ENCODE results near the gene SIPA1L3. TPM values are rescaled to one million over a fixed set of nuclear protein-coding genes. Genes with fewer than 3 reads are reported as not detected.
A peak's percentile ranks its signal among the peaks of the same experiment; 100 is the strongest.

Gene SIPA1L3
- total RNA-seq, 1 donor from 2014 or later = 27.1 TPM

DNA sequence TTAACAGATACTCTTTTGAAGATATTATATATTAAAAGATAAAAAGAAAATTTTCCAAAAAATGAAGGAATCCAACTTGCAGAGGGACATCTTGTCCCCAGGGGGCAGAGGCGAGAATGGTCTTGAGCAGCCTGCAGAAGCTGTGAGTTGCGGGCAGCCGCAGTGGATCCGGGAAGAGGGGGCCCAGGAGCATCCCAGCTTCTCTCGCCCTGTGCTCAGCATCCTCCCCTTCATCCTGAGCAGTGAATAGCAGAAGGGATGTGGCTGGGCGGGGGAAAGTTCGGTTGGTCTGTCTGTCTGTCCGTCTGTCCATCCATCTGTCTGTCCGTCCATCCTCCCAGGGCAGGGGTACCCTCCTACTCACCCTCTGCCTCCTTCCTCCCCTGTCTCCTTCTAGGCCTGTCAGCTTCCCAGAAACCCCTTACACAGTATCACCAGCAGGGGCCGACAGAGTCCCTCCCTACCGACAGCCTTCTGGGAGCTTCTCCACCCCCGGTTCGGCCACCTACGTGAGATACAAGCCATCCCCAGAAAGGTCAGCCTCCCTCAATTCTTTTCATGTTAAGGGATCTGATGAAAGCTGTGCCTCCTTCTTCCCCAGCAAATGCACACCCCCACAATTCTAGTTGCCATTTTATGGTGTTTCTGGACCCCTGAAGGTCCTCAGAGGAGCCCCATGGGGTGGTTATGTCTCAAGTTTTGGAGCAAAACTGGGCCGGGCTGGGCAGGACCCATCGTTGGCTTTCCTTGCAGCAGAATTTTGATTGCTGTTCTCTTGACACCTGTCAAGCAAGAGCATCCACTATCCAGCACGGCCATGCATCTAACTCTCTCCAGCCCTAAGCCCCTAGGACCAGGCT lies 235.4 kb downstream of the SIPA1L3 start:
- peak in 1 of 2 donors; percentile 68 for DNase-seq (ENCODE audit: low spot score in 2 of 2)
- H3K4me1 ChIP-seq = no peaks in the 10 kb centered on the region
- TF ChIP-seq, protein P1, sequence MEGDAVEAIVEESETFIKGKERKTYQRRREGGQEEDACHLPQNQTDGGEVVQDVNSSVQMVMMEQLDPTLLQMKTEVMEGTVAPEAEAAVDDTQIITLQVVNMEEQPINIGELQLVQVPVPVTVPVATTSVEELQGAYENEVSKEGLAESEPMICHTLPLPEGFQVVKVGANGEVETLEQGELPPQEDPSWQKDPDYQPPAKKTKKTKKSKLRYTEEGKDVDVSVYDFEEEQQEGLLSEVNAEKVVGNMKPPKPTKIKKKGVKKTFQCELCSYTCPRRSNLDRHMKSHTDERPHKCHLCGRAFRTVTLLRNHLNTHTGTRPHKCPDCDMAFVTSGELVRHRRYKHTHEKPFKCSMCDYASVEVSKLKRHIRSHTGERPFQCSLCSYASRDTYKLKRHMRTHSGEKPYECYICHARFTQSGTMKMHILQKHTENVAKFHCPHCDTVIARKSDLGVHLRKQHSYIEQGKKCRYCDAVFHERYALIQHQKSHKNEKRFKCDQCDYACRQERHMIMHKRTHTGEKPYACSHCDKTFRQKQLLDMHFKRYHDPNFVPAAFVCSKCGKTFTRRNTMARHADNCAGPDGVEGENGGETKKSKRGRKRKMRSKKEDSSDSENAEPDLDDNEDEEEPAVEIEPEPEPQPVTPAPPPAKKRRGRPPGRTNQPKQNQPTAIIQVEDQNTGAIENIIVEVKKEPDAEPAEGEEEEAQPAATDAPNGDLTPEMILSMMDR (IDR thresholded peaks at IDR 0.05) = peak; percentile 58 to 72 (median 59)
- no peaks in the 10 kb centered on the region for H3K36me3 ChIP-seq
- H3K4me3 ChIP-seq = no peak overlapping the region
- H3K27ac ChIP-seq = no peak overlapping the region
- no peaks in the 10 kb centered on the region for H3K27me3 ChIP-seq
- H3K9me3 ChIP-seq = no peaks in the 10 kb centered on the region
- intact Hi-C loops (cut with DNase I) = loop anchor here (5.0 kb wide), 2 partner anchors 85 to 195 kb away; partner anchors contain the start of gene CATSPERG

DNA sequence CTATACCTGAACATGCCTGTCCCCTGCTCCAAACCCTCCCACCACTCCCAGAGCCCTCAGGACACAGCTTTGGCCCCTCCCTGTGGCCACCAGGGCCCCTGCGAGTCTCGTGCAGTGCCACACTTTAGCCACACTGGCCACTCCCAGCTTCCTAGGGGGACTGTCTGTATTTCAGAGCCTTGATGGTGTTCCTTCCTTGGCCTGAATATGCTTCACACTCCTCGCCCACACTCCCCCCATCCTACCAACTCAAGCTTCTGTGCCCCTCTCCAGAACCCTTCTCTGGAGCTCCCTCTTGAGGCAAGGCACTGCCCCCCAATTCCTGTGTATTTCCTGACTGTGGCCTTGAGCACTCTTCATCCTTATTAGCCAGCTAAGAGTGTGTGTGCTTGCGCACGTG lies 236.8 kb downstream of the SIPA1L3 start:
- Histone ChIP-seq H3K27me3 (no peaks in the 10 kb centered on the region), H3K9me3 (no peaks in the 10 kb centered on the region), H3K36me3 (no peaks in the 10 kb centered on the region), H3K4me1 (no peaks in the 10 kb centered on the region), H3K4me3 (no peak overlapping the region), H3K27ac (no peak overlapping the region)
- intact Hi-C loops (cut with DNase I) = loop anchor here (5.0 kb wide), 2 partner anchors 83 to 193 kb away; partner anchors contain the start of gene CATSPERG
- TF ChIP-seq, protein P1 (IDR thresholded peaks at IDR 0.05) = no peak
- DNase-seq (ENCODE audit: low spot score in 2 of 2) = no peak

DNA sequence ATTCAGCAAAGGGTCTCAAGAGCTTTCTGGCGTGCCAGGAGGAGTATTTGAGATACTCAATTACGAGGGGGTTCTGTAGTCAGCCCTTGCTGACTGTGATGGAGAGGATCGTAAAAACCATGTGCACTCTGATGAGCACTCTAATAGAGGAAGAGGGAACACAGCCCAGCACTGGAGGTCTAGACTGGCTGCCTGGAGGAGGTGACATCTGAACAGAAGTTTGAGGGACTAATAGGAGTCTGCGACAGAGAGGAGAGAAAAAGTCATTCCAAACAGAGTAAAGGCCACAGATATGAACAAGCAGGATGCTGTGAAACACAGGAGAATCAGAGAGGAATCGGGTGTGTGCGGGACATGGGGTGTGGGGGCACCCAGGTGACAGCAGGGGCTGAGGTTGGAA lies 237.7 kb downstream of the SIPA1L3 start:
- H3K27me3 ChIP-seq = no peaks in the 10 kb centered on the region
- intact Hi-C loops (cut with DNase I) = loop anchor here (5.0 kb wide), 2 partner anchors 83 to 193 kb away; partner anchors contain the start of gene CATSPERG

DNA sequence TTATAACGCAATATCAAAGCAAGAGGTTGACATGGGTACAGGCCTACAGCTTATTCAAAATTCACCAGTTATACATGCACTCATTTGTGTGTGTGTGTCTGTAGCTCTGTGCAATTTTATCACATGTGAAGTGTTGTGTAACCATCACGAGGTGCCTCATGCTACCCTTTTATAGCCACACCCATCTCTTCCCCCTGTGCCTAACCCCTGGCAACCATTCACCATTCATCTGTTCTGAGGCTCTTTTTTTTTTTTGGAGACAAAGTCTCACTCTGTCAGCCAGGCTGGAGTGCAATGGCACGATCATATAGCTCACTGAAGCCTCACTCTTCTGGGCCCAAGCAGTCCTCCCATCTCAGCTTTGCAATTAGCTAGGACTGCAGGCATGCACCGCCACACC lies 238.6 kb downstream of the SIPA1L3 start:
- no peaks in the 10 kb centered on the region for H3K9me3 ChIP-seq
- H3K36me3 ChIP-seq = no peaks in the 10 kb centered on the region
- H3K27ac ChIP-seq = no peak overlapping the region
- no peak for DNase-seq (ENCODE audit: low spot score in 2 of 2)
- no peak overlapping the region for H3K4me3 ChIP-seq
- H3K4me1 ChIP-seq = no peaks in the 10 kb centered on the region
- TF ChIP-seq, protein P1 (IDR thresholded peaks at IDR 0.05) = no peak
- no peaks in the 10 kb centered on the region for H3K27me3 ChIP-seq
- intact Hi-C loops (cut with DNase I) = no loop called here

More for the DNA sequence above, 237.7 kb downstream of the SIPA1L3 start:
- H3K27ac ChIP-seq = no peak overlapping the region
- DNase-seq (ENCODE audit: low spot score in 2 of 2) = no peak
- H3K36me3 ChIP-seq = no peaks in the 10 kb centered on the region
- TF ChIP-seq, protein P1 (IDR thresholded peaks at IDR 0.05) = no peak
- no peaks in the 10 kb centered on the region for H3K4me1 ChIP-seq
- no peak overlapping the region for H3K4me3 ChIP-seq
- no peaks in the 10 kb centered on the region for H3K9me3 ChIP-seq

DNA sequence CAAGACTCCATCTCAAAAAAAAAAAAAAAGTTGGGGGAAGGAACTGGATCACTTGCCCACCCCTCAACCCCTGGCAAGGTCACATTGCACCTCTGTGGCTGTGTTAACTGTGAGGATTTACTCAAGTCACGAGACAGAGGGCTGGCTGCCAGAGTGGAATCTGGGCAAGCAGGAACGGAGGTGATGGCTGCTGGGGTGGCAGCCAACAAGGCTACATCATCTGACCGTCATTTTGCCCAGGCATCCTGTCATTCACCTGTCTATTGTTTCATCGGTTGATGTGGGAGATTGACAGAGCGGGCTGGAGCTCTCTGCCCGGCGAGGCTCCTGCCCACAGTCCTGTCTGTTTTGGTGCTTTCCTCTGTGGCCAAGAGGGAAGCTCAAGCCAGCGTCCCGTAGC lies 241.3 kb downstream of the SIPA1L3 start:
- TF ChIP-seq, protein P1 (IDR thresholded peaks at IDR 0.05) = no peak
- Histone ChIP-seq H3K27me3 (no peaks in the 10 kb centered on the region), H3K4me3 (no peak overlapping the region), H3K4me1 (no peaks in the 10 kb centered on the region), H3K36me3 (peaks cover 0 to 14% of the 10 kb centered on the region in 2 donors), H3K27ac (no peak overlapping the region), H3K9me3 (no peaks in the 10 kb centered on the region)
- intact Hi-C loops (cut with DNase I) = no loop called here
- no peak for DNase-seq (ENCODE audit: low spot score in 2 of 2)
